GM19397 (cell line): ENCODE measurements around the gene MPPED1.

Source experiments
- ATAC-seq: cut with Tn5 transposase; IDR thresholded peaks from one replicate; pipeline ENCODE4 v1.9.1; 2021; ENCODE audit warnings: mild to moderate bottlenecking, moderate library complexity; ENCODE audit not compliant: unreplicated experiment

MPPED1 gene

GRCh38 chr22:43428521-43428920 is 16.7 kb downstream of the MPPED1 start:
- ATAC-seq = no peak

DNA sequence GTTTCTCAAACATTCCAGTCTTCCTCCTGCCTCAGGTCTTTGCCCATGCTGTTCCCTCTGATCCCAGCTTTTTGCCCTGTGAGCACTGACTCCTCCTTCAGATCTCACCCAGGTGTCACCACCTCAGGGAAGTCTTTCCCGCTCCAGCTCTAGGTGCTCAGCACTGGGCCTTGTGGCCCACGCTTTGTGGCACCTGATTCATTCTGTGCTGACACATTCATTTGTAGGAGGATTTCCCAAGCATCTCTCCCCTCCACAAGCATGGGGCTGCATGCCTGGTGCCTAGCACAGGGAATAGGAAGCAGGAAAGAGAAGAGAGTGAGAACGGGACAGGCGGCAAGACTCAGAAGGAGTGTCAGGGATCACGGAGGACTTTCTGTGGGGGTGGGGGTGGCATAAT is 17.6 kb downstream of the MPPED1 start:
- ATAC-seq = no peak

DNA sequence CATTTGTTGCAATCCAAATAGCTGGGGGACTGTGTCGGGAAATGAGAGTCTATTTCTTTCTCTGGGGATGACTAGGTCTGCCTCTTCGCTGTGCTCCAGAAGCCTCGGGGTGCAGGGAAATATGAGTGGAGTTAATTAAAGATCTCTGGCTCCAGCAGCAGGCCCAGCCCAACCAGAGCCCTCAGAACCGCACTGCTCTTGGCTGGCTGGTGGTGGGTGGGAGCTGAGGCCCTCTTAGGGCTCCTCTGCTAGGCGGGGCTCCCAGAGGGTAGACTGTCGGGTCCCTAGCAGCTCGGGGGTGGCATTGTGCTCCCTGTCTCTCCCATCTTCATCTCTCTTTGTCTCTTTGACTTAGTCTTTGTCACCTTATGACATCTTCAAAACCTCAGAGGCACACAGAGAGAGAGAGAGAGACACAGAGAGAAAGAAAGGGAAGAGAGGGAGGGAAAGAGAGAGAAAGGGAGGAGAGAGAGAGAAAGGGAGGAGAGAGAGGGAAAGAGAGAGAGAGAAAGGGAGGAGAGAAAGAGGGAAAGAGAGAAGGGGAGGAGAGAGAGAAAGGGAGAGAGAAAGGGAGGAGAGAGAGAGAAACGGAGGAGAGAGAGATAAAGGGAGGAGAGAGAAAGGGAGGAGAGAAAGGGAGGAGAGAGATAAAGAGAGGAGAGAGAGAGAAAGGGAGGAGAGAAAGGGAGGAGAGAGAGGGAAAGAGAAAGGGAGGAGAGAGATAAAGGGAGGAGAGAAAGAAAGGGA is 20.2 kb downstream of the MPPED1 start:
- no peak for ATAC-seq

GRCh38 chr22:43432883-43433415 is 21.1 kb downstream of the MPPED1 start:
- no peak for ATAC-seq

- ATAC-seq = no peak
Measured at GRCh38 chr22:43433451-43434274, 21.8 kb downstream of the MPPED1 start.

- no peak for ATAC-seq
Measured at GRCh38 chr22:43434275-43434927, 22.6 kb downstream of the MPPED1 start.

GRCh38 chr22:43434928-43435311 is 23.1 kb downstream of the MPPED1 start:
- ATAC-seq = no peak

DNA sequence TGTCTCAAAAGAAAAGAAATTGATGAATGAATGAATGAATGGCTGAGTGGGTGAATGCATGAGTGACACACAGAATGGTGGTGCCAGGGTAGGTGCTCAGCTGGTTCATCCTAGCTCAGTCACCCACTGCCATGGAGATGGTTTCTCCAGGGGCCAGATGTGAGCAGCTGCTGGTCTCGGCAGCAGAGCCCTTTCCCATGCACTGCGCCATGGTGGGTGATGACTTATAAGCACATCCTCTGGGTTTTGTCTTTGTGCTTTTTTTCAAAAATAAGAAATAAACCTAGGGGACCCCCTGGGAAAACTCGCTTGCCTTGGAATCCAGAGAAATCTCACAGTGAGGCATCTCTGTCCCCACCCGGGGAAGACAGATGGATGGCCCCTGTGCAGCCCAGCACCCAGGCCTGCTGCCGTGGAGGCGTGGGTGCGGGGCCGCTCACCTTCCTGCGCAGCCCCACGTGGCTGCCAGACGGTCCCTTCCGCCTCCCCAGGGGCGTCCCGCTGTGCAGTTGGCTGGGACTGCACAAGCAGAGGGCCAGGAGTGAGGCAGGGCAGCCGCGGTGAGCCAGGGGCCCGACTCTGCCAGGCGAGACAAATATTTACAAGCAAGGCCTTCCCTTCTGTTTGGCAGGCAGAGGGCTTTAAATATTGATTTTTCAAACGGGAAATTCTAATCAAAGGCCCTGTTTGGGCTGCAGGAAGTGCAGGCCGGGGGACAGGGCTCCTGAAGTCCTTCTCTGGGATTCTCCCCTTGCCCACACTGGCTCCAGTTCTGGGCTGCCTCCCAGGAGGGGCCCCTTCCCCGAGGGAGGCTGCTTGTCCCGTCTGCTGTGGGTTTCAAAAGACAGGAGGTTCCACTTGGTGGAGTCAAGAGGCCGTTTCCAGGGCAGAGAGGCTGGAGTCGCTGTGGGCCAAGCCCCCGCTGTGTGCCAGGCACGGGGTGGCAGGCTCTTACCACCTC is 24.3 kb downstream of the MPPED1 start:
- ATAC-seq = no peak

DNA sequence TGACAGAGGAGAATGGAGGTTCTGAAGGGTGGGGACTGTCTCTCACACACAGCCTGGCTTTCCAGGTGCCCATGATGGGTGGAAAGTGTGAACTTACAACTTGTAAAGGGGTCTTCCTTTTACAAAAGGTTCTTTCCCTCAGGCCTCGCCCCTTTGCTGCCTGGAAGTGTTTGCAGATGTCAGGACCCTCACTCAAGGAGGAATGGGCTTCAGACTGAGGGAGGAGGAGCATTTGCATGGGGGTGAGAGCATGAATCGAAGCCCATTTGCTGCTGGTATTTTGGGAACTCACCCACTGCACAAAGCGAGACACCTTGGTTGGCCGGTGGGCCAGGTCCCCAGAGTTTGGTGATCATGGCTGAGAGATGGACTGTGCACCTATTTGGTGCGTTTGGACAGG is 25.1 kb downstream of the MPPED1 start:
- ATAC-seq = no peak

GRCh38 chr22:43437871-43438475 is 26.2 kb downstream of the MPPED1 start:
- no peak for ATAC-seq

DNA sequence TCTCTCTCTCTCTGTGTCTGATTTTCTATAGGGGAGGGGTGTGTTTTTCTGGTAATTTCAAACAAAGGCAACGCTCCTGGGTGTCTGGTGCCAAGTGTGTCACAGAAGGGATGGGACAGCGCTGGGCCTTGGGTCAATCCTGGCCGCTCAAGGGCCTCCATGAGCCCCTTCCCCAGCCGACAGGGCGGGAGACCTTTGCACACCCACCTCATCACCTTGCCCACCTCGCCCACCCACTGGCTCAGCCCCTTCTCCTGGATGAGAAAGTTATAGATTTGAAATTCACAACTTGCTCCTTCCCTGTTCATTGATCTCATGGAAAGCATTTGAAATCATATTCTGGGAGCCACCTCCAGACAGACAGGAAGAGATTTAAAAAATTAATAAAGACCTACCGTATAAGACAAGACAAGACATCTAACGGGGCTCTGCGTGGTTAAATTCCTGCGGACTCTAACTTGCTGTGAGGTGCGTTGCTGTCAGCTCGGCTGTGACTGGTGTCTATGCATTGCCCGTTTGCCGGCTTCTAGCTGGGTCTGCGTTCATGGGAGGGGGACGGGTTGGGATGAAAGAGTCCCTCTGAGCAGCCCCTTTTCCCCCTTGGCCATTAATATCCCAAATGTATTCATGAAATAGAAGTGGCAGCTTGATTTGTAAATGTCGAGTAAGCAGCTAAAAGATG is 27.0 kb downstream of the MPPED1 start:
- no peak for ATAC-seq

DNA sequence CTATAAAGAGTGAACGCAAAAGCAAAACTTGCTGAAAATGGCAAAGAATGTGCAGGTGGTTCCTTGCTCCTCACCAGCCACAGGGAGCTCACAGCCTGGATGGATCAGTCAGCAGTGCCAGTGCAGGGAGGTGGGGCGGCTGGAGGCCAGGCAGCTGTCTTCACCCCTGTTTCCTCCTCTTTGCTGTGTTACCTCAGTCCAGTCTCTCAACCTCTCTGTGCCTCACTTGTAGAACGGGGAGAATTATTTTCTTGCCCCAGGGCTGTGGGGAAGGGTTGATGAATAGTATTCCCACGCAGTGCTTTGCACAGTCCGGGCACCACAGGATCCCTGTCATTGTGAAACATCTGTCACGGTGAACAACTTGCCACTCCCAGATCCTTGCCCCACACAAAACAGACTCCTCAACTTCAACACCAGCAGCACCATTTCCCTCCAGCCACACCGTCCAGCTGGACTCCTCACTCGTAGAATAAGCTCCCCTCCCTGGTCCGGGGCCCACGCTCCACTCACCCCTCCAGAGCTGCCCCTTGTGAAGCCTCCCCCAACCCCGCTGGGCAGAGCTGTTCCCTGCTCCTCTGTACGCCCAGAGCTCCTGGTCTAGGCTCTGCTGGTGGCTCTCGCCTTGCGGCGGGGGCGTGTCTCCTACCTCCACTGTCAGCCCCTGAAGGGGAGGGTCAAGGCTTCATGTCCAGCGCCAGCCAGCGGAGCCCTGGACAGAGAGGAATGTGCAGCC is 27.7 kb downstream of the MPPED1 start:
- no peak for ATAC-seq

DNA sequence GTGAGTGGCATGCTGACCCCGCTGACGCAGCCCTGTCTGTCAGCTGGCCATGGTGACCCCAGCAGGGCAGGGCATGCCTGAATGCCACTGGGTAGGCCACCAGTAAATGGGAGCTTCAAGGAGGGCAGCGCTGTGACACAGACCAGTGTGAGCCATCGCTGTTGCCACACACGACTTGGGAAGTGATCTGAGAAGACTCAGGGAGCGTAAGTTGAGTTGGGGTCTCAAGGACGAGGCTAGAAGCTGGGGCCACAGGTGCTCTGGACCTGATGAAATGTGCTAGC is 28.2 kb downstream of the MPPED1 start:
- no peak for ATAC-seq

DNA sequence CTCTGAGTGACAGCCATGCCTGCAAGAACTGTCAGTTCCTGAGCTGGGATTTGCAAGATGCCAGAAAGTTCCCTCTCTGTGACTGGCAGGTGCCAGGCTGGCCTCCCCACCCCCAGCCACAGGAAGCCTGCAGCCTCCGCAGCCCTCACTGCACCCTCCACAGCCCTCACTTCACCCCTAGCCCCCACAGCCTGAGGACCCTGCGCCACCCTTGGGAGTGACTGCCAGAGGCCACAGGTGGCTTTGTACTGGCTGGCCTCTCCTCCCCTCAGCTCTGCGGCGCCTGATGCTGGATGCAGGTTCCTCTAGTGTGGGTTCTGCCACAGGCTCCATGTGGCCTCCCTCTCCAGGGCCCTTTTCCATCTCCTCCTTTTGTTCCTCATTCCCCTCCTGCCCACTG is 28.7 kb downstream of the MPPED1 start:
- ATAC-seq = no peak

DNA sequence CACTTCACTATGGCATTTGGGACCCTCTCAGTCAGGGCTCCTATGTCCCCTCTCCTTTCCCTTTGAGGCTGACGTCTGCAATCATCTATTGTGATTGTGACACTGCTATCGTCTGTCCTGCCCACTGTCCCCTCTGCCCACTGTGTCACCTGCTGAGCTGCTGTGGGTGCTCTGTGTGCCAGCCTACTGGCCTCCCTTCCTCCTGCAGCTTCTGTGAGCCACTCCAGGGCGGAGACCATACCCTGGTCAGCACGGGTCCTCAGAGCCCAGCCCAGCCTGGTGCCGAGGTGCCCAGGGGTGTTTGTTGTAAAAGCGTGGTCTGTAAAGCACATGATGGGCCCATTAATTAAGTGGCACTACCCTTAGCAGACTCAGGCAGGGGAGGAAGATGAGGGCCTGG is 29.4 kb downstream of the MPPED1 start:
- no peak for ATAC-seq

GRCh38 chr22:43441751-43442150 is 29.9 kb downstream of the MPPED1 start:
- ATAC-seq = no peak

DNA sequence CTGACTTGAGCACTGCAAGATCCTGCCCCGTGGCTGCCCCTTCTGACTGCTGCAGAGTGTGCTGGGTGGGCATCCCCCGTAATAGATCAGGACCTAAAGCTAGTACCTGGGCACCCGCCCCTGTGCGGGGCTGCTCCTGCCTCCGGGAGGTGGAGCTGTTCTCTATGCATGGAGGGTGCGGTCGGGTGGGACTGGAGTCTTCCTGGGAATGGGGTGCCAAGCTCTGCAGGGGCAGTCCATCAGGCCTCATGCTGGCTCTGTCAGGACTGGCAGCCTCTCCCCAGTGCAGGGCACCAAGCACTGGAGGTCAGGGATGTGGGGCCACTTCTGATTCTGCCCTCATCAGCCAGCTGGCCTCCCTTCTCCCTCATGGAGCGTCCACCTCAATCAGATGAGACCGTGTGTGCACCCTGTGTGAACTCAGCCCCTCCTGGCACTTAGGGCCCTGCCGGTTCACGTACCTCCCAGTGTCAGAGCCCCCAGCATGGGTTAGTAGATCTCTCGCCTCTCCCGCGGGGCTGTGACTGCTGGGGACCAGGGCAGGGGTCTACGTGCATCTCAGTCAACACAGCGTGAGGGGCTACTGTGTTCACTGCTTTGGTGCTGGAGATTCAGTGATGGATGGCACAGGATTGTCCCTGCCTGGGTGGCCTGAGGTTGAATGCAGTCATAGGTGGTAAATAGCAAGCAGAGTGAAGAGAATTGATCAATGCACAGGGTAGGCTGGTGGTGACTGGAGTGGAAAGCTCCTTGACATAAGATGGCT is 30.8 kb downstream of the MPPED1 start:
- ATAC-seq = no peak

DNA sequence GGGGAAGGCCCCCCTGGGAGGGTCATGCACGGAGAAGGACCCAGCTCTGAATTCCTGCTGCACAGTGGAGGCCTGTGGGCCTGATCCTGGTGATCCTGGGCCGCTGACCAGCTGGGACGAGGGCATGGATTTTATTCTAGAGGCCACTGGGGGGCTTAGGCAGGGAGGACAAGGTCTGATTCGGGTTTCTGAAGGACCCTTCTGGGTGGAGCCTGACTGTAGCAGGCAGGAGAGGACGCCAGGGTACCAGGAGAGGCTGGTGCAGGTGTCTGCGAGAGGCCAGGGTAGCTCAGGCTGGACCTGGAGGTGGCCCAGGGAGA is 31.3 kb downstream of the MPPED1 start:
- ATAC-seq = no peak
